ENCODE results near the gene OR2AP1. TPM values are rescaled to one million over a fixed set of nuclear protein-coding genes. Genes with fewer than 3 reads are reported as not detected.
"Not testable (repeated sequence)": the region's sequence is repeated elsewhere in the genome, so short reads cannot be mapped to it uniquely, and the experiment has no call there.

OR2AP1 gene
- total and polyA plus RNA-seq, 4 donors, result not detected

DNA sequence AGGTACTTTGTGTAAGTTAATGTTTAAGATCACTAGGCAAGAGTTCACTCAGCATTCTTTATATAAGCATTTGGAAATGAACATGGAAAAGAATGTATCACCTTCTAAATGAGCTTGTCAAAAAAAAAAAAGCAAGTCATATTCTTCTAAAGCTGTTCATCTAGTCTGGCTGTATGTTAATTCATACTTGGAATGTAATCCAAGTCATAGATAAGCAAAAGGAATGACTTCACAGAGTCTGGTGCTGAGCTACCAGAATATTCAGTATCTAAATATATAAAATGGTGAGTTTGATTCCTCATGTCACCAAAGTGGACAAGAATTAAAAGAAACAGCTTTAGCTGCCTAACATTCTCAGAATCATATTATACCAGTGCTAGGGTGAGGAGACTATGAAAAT, 18.0 kb upstream of the OR2AP1 start:
- Histone ChIP-seq H3K27me3 (ENCODE audit: control insufficient read depth in 4 of 4, insufficient read depth in 4 of 4, low read length in 3 of 4) (peaks cover 0 to 11% (median 0%) of the 10 kb centered on the region in 4 donors), H3K4me1 (ENCODE audit: control insufficient read depth in 4 of 4, insufficient read depth in 4 of 4, low read length in 3 of 4) (no peaks in the 10 kb centered on the region), H3K9ac (ENCODE audit: low read depth in 1 of 2, low read length in 2 of 2) (no peak overlapping the region), H3K9me3 (ENCODE audit: control insufficient read depth in 4 of 4, low read length in 3 of 4) (peaks cover 3 to 10% (median 7%) of the 10 kb centered on the region in 4 donors), H3K36me3 (ENCODE audit: control insufficient read depth in 4 of 4, insufficient read depth in 3 of 4, low read depth in 1 of 4, low read length in 3 of 4) (no peaks in the 10 kb centered on the region), H3K4me3 (ENCODE audit: low read depth in 1 of 3, low read length in 3 of 3) (no peak overlapping the region), H3K27ac (ENCODE audit: low read depth in 1 of 2, low read length in 2 of 2) (no peak overlapping the region)
- TF ChIP-seq, protein P1, sequence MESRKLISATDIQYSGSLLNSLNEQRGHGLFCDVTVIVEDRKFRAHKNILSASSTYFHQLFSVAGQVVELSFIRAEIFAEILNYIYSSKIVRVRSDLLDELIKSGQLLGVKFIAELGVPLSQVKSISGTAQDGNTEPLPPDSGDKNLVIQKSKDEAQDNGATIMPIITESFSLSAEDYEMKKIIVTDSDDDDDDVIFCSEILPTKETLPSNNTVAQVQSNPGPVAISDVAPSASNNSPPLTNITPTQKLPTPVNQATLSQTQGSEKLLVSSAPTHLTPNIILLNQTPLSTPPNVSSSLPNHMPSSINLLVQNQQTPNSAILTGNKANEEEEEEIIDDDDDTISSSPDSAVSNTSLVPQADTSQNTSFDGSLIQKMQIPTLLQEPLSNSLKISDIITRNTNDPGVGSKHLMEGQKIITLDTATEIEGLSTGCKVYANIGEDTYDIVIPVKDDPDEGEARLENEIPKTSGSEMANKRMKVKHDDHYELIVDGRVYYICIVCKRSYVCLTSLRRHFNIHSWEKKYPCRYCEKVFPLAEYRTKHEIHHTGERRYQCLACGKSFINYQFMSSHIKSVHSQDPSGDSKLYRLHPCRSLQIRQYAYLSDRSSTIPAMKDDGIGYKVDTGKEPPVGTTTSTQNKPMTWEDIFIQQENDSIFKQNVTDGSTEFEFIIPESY (IDR thresholded peaks at IDR 0.05), result no peak
- TF ChIP-seq, protein P2, sequence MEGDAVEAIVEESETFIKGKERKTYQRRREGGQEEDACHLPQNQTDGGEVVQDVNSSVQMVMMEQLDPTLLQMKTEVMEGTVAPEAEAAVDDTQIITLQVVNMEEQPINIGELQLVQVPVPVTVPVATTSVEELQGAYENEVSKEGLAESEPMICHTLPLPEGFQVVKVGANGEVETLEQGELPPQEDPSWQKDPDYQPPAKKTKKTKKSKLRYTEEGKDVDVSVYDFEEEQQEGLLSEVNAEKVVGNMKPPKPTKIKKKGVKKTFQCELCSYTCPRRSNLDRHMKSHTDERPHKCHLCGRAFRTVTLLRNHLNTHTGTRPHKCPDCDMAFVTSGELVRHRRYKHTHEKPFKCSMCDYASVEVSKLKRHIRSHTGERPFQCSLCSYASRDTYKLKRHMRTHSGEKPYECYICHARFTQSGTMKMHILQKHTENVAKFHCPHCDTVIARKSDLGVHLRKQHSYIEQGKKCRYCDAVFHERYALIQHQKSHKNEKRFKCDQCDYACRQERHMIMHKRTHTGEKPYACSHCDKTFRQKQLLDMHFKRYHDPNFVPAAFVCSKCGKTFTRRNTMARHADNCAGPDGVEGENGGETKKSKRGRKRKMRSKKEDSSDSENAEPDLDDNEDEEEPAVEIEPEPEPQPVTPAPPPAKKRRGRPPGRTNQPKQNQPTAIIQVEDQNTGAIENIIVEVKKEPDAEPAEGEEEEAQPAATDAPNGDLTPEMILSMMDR (IDR thresholded peaks at IDR 0.05; ENCODE audit: low read depth, low read length, missing input control), result no peak
- no peak for TF ChIP-seq TAF1 (conservative IDR thresholded peaks at IDR 0.05)
- no peak for TF ChIP-seq FOXA1 (IDR thresholded peaks at IDR 0.05)
- TF ChIP-seq EGR1 (IDR thresholded peaks at IDR 0.05; ENCODE audit: low read depth in 2 of 2), result no peak
- TF ChIP-seq YY1 (IDR thresholded peaks at IDR 0.05), result no peak
- TF ChIP-seq, protein P3, sequence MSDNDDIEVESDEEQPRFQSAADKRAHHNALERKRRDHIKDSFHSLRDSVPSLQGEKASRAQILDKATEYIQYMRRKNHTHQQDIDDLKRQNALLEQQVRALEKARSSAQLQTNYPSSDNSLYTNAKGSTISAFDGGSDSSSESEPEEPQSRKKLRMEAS (IDR thresholded peaks at IDR 0.05), result no peak
- TF ChIP-seq NR2F2 (IDR thresholded peaks at IDR 0.05), result no peak
- TF ChIP-seq RAD21 (IDR thresholded peaks at IDR 0.05), result no peak
- TF ChIP-seq HNF4A (conservative IDR thresholded peaks at IDR 0.05), result no peak
- TF ChIP-seq RXRA (IDR thresholded peaks at IDR 0.05), result no peak
- no peak for TF ChIP-seq GABPA (IDR thresholded peaks at IDR 0.05 in 1 of 2, conservative IDR thresholded peaks at IDR 0.05 in 1 of 2)
- TF ChIP-seq FOXA2 (IDR thresholded peaks at IDR 0.05), result no peak
- DNase-seq (ENCODE audit: low spot score), result no peak

DNA sequence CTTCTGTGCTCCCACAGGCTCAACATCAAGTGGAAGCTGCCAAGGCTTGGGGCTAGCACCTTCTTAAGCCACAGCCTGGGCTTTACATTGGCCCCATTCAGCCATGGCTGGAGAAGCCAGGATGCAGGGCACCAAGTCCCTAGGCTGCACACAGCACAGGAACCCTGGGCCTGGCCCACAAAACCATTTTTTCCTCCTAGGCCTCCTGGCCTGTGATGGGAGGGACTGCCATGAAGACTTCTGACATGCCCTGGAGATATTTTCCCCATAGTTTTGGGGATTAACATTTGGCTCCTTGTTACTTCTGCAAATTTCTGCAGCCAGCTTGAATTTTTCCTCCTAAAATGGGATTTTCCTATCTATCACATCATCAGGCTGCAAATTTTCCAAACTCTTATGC, 2.2 kb upstream of the OR2AP1 start:
- H3K36me3 ChIP-seq (ENCODE audit: control insufficient read depth in 4 of 4, insufficient read depth in 3 of 4, low read depth in 1 of 4, low read length in 3 of 4); H3K4me3 ChIP-seq (ENCODE audit: low read depth in 1 of 3, low read length in 3 of 3); H3K9ac ChIP-seq (ENCODE audit: low read depth in 1 of 2, low read length in 2 of 2); DNase-seq (ENCODE audit: low spot score); H3K27me3 ChIP-seq (ENCODE audit: control insufficient read depth in 4 of 4, insufficient read depth in 4 of 4, low read length in 3 of 4); H3K4me1 ChIP-seq (ENCODE audit: control insufficient read depth in 4 of 4, insufficient read depth in 4 of 4, low read length in 3 of 4); H3K27ac ChIP-seq (ENCODE audit: low read depth in 1 of 2, low read length in 2 of 2): not testable (repeated sequence)
- peaks cover 11 to 14% (median 14%) of the 10 kb centered on the region in 4 donors for H3K9me3 ChIP-seq (ENCODE audit: control insufficient read depth in 4 of 4, low read length in 3 of 4)

DNA sequence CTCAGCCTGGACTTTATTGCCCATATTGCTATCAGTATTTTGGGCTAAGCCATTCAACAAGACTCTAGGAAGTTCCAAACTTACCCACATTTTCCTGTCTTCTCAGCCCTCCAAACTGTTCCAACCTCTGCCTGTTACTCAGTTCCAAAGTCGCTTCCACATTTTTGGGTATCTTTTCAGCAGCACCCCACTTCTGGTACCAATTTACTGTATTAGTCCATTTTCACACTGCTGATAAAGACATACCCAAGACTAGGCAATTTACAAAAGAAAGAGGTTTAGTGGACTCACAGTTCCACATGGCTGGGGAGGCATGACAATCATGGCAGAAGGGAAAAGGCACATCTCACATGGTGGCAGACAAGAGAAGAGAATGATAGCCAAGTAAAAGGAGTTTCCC, 1.6 kb upstream of the OR2AP1 start:
- not testable (repeated sequence) for H3K4me3 ChIP-seq (ENCODE audit: low read depth in 1 of 3, low read length in 3 of 3); H3K27me3 ChIP-seq (ENCODE audit: control insufficient read depth in 4 of 4, insufficient read depth in 4 of 4, low read length in 3 of 4); H3K9ac ChIP-seq (ENCODE audit: low read depth in 1 of 2, low read length in 2 of 2); DNase-seq (ENCODE audit: low spot score); H3K4me1 ChIP-seq (ENCODE audit: control insufficient read depth in 4 of 4, insufficient read depth in 4 of 4, low read length in 3 of 4); H3K27ac ChIP-seq (ENCODE audit: low read depth in 1 of 2, low read length in 2 of 2); H3K36me3 ChIP-seq (ENCODE audit: control insufficient read depth in 4 of 4, insufficient read depth in 3 of 4, low read depth in 1 of 4, low read length in 3 of 4)
- 91% methylated on average over 1 of the region's 1 CpG for WGBS
- H3K9me3 ChIP-seq (ENCODE audit: control insufficient read depth in 4 of 4, low read length in 3 of 4), result peaks cover 11 to 14% (median 14%) of the 10 kb centered on the region in 4 donors

All from liver (tissue), 9 donors.